SK-N-SH treated with all-trans-retinoic acid at 6 μM for 48 hours (cell line): ENCODE measurements around the gene CYP39A1.

ENCODE experiments used
- ATAC-seq: fragments of 200-7000 bp; cut with Tn5 transposase; 3 replicates; pipeline ENCODE4 v1.9.1; 2020; ENCODE audit warnings: mild to moderate bottlenecking, moderate library complexity
- ARNTL ChIP-seq: fragments of 450-650 bp; formaldehyde crosslinking; IDR thresholded peaks from 2 replicates; pipeline ENCODE4 v1.5.0; 2020; ENCODE audit warnings: low read depth, mild to moderate bottlenecking, moderate library complexity, borderline replicate concordance
- BACH2 ChIP-seq: fragments of 250-450 bp; sonication (Bioruptor Pico); IDR thresholded peaks from 2 replicates; pipeline ENCODE4 v1.9.0; 2021; ENCODE audit warnings: mild to moderate bottlenecking, borderline replicate concordance
- CSDC2 ChIP-seq: fragments of 250-450 bp; sonication (Bioruptor Pico); IDR thresholded peaks from 2 replicates; pipeline ENCODE4 v1.5.0; 2020; ENCODE audit warnings: mild to moderate bottlenecking, moderate library complexity
- ESRRG ChIP-seq: fragments of 250-450 bp; sonication (Bioruptor Pico); IDR thresholded peaks from 2 replicates; pipeline ENCODE4 v1.6.1; 2021; ENCODE audit warnings: mild to moderate bottlenecking
- GLIS3 ChIP-seq: fragments of 250-450 bp; sonication (Bioruptor Pico); IDR thresholded peaks from 2 replicates; pipeline ENCODE4 v1.5.0; 2020; ENCODE audit warnings: mild to moderate bottlenecking, moderate library complexity
- ISL1 ChIP-seq: fragments of 250-450 bp; sonication (Bioruptor Pico); IDR thresholded peaks from 2 replicates; pipeline ENCODE4 v2.1.2; 2022; ENCODE audit warnings: mild to moderate bottlenecking, moderate library complexity
- OSR1 ChIP-seq: fragments of 250-450 bp; sonication (Bioruptor Pico); IDR thresholded peaks from 2 replicates; pipeline ENCODE4 v1.8.0; 2022; ENCODE audit warnings: moderate library complexity, mild to moderate bottlenecking, inconsistent platforms
- PPARA ChIP-seq: fragments of 250-450 bp; sonication (Bioruptor Pico); IDR thresholded peaks from 2 replicates; pipeline ENCODE4 v1.5.0; 2020; ENCODE audit warnings: mild to moderate bottlenecking, borderline replicate concordance
- RARB ChIP-seq: fragments of 250-450 bp; sonication (Bioruptor Pico); IDR thresholded peaks from 2 replicates; pipeline ENCODE4 v1.8.0; 2021; ENCODE audit warnings: mild to moderate bottlenecking, moderate library complexity
- SNAI2 ChIP-seq: fragments of 250-450 bp; sonication (Bioruptor Pico); IDR thresholded peaks from 2 replicates; pipeline ENCODE4 v1.5.0; 2020; ENCODE audit warnings: mild to moderate bottlenecking, moderate library complexity
- TCF4 ChIP-seq: fragments of 250-450 bp; sonication (Bioruptor Pico); IDR thresholded peaks from 2 replicates; pipeline ENCODE4 v1.8.0; 2021; ENCODE audit warnings: mild to moderate bottlenecking, moderate library complexity, borderline replicate concordance
- TOX ChIP-seq: fragments of 250-450 bp; sonication (Bioruptor Pico); IDR thresholded peaks from 2 replicates; pipeline ENCODE4 v1.8.0; 2021; ENCODE audit warnings: mild to moderate bottlenecking, moderate library complexity, borderline replicate concordance
- ZC3H10 ChIP-seq: fragments of 250-450 bp; sonication (Bioruptor Pico); IDR thresholded peaks from 2 replicates; pipeline ENCODE4 v1.5.1; 2021; ENCODE audit warnings: mild to moderate bottlenecking, moderate library complexity
- ZFP30 ChIP-seq: fragments of 450-650 bp; formaldehyde crosslinking; IDR thresholded peaks from 2 replicates; pipeline ENCODE4 v1.5.0; 2022; ENCODE audit warnings: mild to moderate bottlenecking, moderate library complexity
- ZNF565 ChIP-seq: fragments of 450-650 bp; formaldehyde crosslinking; conservative IDR thresholded peaks from 2 replicates; pipeline ENCODE4 v1.5.0; 2020; ENCODE audit warnings: low read depth, mild to moderate bottlenecking, moderate library complexity
- ZNF70 ChIP-seq: fragments of 450-650 bp; formaldehyde crosslinking; IDR thresholded peaks from 2 replicates; pipeline ENCODE4 v1.5.0; 2020; ENCODE audit warnings: mild to moderate bottlenecking, moderate library complexity
- ZNF8 ChIP-seq: fragments of 450-650 bp; formaldehyde crosslinking; IDR thresholded peaks from 2 replicates; pipeline ENCODE4 v1.5.0; 2020; ENCODE audit warnings: mild to moderate bottlenecking, moderate library complexity
- TF ChIP-seq, protein P1 (sequence below): fragments of 250-450 bp; sonication (Bioruptor Pico); IDR thresholded peaks from 2 replicates; pipeline ENCODE4 v1.8.0; 2020; ENCODE audit warnings: mild to moderate bottlenecking, moderate library complexity, borderline replicate concordance
- TF ChIP-seq, protein P2 (sequence below): fragments of 250-450 bp; sonication (Bioruptor Pico); IDR thresholded peaks from 2 replicates; pipeline ENCODE4 v1.5.0; 2020; ENCODE audit warnings: mild to moderate bottlenecking, moderate library complexity
- TF ChIP-seq, protein P3 (sequence below): fragments of 250-450 bp; sonication (Bioruptor Pico); IDR thresholded peaks from 2 replicates; pipeline ENCODE4 v1.5.1; 2020; ENCODE audit warnings: low read depth, mild to moderate bottlenecking, moderate library complexity
- TF ChIP-seq, protein P4 (sequence below): fragments of 250-450 bp; sonication (Bioruptor Pico); IDR thresholded peaks from 2 replicates; pipeline ENCODE4 v1.5.1; 2021; ENCODE audit warnings: mild to moderate bottlenecking, moderate library complexity
- TF ChIP-seq, protein P5 (sequence below): fragments of 250-450 bp; sonication (Bioruptor Pico); IDR thresholded peaks from 2 replicates; pipeline ENCODE4 v1.8.0; 2021; ENCODE audit warnings: low read depth, mild to moderate bottlenecking, moderate library complexity, borderline replicate concordance

Gene CYP39A1

DNA sequence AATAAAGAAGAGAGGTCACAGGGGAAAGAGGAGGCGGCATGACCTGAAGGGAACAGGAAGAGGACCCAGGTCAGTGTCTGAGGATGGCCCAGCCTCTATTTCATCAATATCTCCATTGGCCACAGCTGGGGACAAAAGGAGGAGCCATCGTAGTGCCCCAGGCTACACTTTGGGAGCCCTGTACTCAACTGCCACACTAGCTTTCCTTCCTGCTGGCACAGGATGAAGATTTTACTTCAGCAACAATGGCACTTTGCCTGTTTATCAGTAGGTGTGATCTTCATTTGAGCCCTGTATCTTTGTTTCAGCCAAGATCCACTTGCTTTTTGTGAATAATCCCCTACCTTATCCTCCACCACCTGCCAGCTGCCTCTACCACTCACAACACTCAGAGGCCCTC lies 126.0 kb downstream of the CYP39A1 start:
- ATAC-seq = no peak
- TF ChIP-seq SNAI2 (CRISPR knock-in tag) (no peak), OSR1 (CRISPR knock-in tag) (no peak), ZNF8 (no peak), ESRRG (CRISPR knock-in tag) (no peak), PPARA (no peak), BACH2 (CRISPR knock-in tag) (no peak), GLIS3 (no peak), CSDC2 (CRISPR knock-in tag) (no peak), TCF4 (no peak)
- TF ChIP-seq, all 23 proteins: peak for 0

DNA sequence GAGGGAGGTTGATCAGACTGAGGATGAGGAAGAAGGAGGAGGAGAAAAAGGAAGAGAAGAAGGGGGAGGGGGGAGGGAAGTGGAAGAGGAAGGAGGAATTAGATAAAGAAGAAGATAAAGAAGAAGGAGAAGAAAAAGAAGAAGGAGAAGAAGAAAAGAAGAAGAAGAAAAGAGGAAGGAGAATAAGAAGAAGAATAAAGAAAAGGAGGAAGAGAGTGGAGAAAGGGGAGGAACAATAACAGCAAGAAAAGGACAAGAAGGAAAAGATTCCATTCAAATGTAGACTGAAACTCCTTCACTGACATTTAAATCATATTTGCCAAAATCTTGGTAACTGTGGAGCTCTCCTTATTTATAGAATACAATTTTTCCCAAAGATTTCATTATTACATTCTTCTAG lies 127.0 kb downstream of the CYP39A1 start:
- no peak for ATAC-seq
- no peak for TF ChIP-seq ISL1 (CRISPR knock-in tag)
- TF ChIP-seq SNAI2 (CRISPR knock-in tag) = no peak
- no peak for TF ChIP-seq ZNF70 (CRISPR knock-in tag)
- no peak for TF ChIP-seq PPARA
- TF ChIP-seq, protein P1, sequence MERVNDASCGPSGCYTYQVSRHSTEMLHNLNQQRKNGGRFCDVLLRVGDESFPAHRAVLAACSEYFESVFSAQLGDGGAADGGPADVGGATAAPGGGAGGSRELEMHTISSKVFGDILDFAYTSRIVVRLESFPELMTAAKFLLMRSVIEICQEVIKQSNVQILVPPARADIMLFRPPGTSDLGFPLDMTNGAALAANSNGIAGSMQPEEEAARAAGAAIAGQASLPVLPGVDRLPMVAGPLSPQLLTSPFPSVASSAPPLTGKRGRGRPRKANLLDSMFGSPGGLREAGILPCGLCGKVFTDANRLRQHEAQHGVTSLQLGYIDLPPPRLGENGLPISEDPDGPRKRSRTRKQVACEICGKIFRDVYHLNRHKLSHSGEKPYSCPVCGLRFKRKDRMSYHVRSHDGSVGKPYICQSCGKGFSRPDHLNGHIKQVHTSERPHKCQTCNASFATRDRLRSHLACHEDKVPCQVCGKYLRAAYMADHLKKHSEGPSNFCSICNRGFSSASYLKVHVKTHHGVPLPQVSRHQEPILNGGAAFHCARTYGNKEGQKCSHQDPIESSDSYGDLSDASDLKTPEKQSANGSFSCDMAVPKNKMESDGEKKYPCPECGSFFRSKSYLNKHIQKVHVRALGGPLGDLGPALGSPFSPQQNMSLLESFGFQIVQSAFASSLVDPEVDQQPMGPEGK (CRISPR knock-in tag) = no peak
- TF ChIP-seq, protein P2, sequence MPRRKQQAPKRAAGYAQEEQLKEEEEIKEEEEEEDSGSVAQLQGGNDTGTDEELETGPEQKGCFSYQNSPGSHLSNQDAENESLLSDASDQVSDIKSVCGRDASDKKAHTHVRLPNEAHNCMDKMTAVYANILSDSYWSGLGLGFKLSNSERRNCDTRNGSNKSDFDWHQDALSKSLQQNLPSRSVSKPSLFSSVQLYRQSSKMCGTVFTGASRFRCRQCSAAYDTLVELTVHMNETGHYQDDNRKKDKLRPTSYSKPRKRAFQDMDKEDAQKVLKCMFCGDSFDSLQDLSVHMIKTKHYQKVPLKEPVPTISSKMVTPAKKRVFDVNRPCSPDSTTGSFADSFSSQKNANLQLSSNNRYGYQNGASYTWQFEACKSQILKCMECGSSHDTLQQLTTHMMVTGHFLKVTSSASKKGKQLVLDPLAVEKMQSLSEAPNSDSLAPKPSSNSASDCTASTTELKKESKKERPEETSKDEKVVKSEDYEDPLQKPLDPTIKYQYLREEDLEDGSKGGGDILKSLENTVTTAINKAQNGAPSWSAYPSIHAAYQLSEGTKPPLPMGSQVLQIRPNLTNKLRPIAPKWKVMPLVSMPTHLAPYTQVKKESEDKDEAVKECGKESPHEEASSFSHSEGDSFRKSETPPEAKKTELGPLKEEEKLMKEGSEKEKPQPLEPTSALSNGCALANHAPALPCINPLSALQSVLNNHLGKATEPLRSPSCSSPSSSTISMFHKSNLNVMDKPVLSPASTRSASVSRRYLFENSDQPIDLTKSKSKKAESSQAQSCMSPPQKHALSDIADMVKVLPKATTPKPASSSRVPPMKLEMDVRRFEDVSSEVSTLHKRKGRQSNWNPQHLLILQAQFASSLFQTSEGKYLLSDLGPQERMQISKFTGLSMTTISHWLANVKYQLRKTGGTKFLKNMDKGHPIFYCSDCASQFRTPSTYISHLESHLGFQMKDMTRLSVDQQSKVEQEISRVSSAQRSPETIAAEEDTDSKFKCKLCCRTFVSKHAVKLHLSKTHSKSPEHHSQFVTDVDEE (CRISPR knock-in tag) = no peak
- TF ChIP-seq ZNF8 = no peak
- no peak for TF ChIP-seq CSDC2 (CRISPR knock-in tag)
- no peak for TF ChIP-seq ESRRG (CRISPR knock-in tag)
- no peak for TF ChIP-seq TOX (CRISPR knock-in tag)

DNA sequence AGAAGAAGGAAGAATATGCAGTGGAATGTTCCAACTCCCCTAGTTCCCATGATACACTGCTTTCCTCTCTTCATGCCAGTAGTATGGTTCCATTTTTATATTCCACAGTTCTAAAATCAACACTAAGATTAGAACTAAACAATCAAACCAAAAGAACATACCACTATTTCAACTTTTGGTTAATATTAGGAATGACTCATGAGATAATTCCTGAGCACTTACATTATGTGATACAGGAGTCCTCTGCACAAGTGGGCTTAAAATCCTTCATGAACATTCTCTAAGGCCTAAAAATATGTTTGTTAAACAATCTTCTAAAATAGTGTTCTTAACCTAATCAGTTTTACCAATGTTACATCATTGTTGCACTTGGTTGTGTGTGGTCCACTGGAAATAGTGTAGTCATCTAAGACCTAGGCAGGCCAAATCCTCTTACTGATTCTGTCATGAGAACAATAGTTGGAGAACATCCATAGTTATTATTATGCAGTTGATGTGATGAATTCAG lies 131.1 kb downstream of the CYP39A1 start:
- ATAC-seq = no peak
- TF ChIP-seq ZFP30 (CRISPR knock-in tag) (no peak), ZNF70 (CRISPR knock-in tag) (no peak), CSDC2 (CRISPR knock-in tag) (no peak), ZC3H10 (CRISPR knock-in tag) (no peak), RARB (CRISPR knock-in tag) (no peak), SNAI2 (CRISPR knock-in tag) (no peak), OSR1 (CRISPR knock-in tag) (no peak), TOX (CRISPR knock-in tag) (no peak), ISL1 (CRISPR knock-in tag) (no peak), ESRRG (CRISPR knock-in tag) (no peak), ARNTL (CRISPR knock-in tag) (no peak), GLIS3 (no peak), PPARA (no peak), ZNF565 (no peak), ZNF8 (no peak)
- TF ChIP-seq, protein P3, sequence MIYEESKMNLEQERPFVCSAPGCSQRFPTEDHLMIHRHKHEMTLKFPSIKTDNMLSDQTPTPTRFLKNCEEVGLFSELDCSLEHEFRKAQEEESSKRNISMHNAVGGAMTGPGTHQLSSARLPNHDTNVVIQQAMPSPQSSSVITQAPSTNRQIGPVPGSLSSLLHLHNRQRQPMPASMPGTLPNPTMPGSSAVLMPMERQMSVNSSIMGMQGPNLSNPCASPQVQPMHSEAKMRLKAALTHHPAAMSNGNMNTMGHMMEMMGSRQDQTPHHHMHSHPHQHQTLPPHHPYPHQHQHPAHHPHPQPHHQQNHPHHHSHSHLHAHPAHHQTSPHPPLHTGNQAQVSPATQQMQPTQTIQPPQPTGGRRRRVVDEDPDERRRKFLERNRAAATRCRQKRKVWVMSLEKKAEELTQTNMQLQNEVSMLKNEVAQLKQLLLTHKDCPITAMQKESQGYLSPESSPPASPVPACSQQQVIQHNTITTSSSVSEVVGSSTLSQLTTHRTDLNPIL = no peak
- TF ChIP-seq, protein P4, sequence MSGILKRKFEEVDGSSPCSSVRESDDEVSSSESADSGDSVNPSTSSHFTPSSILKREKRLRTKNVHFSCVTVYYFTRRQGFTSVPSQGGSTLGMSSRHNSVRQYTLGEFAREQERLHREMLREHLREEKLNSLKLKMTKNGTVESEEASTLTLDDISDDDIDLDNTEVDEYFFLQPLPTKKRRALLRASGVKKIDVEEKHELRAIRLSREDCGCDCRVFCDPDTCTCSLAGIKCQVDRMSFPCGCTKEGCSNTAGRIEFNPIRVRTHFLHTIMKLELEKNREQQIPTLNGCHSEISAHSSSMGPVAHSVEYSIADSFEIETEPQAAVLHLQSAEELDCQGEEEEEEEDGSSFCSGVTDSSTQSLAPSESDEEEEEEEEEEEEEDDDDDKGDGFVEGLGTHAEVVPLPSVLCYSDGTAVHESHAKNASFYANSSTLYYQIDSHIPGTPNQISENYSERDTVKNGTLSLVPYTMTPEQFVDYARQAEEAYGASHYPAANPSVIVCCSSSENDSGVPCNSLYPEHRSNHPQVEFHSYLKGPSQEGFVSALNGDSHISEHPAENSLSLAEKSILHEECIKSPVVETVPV (CRISPR knock-in tag) = no peak
- TF ChIP-seq, protein P2 (CRISPR knock-in tag) = no peak
- TF ChIP-seq, protein P1 (CRISPR knock-in tag) = no peak
- TF ChIP-seq, protein P5, sequence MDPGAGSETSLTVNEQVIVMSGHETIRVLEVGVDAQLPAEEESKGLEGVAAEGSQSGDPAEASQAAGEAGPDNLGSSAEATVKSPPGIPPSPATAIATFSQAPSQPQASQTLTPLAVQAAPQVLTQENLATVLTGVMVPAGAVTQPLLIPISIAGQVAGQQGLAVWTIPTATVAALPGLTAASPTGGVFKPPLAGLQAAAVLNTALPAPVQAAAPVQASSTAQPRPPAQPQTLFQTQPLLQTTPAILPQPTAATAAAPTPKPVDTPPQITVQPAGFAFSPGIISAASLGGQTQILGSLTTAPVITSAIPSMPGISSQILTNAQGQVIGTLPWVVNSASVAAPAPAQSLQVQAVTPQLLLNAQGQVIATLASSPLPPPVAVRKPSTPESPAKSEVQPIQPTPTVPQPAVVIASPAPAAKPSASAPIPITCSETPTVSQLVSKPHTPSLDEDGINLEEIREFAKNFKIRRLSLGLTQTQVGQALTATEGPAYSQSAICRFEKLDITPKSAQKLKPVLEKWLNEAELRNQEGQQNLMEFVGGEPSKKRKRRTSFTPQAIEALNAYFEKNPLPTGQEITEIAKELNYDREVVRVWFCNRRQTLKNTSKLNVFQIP = no peak
